Muscle of leg (tissue), 11 donors: ENCODE data around the gene LILRA1. TPM values are rescaled to one million over a fixed set of nuclear protein-coding genes. Genes with fewer than 3 reads are reported as not detected.
"Not testable (repeated sequence)": the region's sequence is repeated elsewhere in the genome, so short reads cannot be mapped to it uniquely, and the experiment has no call there.

Experiments
- DNase-seq: peaks from one replicate; pipeline ENCODE4 v3.0.0; 2013
- H3K27ac ChIP-seq: one replicate; pipeline ENCODE4 v1.5.1; 2013; ENCODE audit warnings: mild to moderate bottlenecking, low read length, control low read depth
- H3K27me3 ChIP-seq: one replicate; pipeline ENCODE4 v1.6.1; 2013; ENCODE audit warnings: low read length; ENCODE audit not compliant: control insufficient read depth, insufficient read depth
- H3K36me3 ChIP-seq: one replicate; pipeline ENCODE4 v1.6.1; 2013; ENCODE audit warnings: low read length; ENCODE audit not compliant: control insufficient read depth, insufficient read depth
- H3K4me1 ChIP-seq: one replicate; pipeline ENCODE4 v1.6.1; 2013; ENCODE audit warnings: low read length; ENCODE audit not compliant: control insufficient read depth, insufficient read depth
- H3K4me3 ChIP-seq: one replicate; pipeline ENCODE4 v1.5.1; 2013; ENCODE audit warnings: low read length, control low read depth
- H3K9me3 ChIP-seq: replicated peaks from 2 replicates; pipeline ENCODE4 v1.6.1; 2013; ENCODE audit warnings: low read depth, low read length; ENCODE audit not compliant: control insufficient read depth
- WGBS: methylation state at CpG from one replicate; pipeline ENCODE4 v1.1.5; 2013; ENCODE audit warnings: missing lambda C conversion rate; ENCODE audit not compliant: insufficient coverage; 5-methylcytosine and 5-hydroxymethylcytosine counted together
- polyA plus RNA-seq, 8 donors: library from polyadenylated mRNA; unstranded; fragments of 120-200 nt; gene quantifications; one replicate each; pipeline versions ENCODE4 v1.2.1 to v1.2.3, GENCODE V29; 2013; ENCODE audit warnings: inconsistent platforms in 1 of 8, low replicate concordance in 1 of 8; ENCODE audit not compliant: insufficient read length in 8 of 8, insufficient read depth in 1 of 8
- total RNA-seq: library from RNA; stranded (reverse); fragments of 120-200 nt; gene quantifications from one replicate; pipeline ENCODE4 v1.2.4, GENCODE V29; 2013

Gene LILRA1
- total and polyA plus RNA-seq, 9 donors, result 0.30 to 0.73 (median 0.41) TPM

GRCh38 chr19:54560881-54561385 is 32.5 kb upstream of the LILRA1 start:
- no peak overlapping the region for H3K4me3 ChIP-seq
- WGBS, result no CpG with 5 or more reads among the region's 11 CpGs
- no peaks in the 10 kb centered on the region for H3K27me3 ChIP-seq
- no peak overlapping the region for H3K27ac ChIP-seq
- H3K9me3 ChIP-seq, result no peaks in the 10 kb centered on the region
- H3K36me3 ChIP-seq, result no peaks in the 10 kb centered on the region
- H3K4me1 ChIP-seq, result no peaks in the 10 kb centered on the region
- DNase-seq, result no peak

DNA sequence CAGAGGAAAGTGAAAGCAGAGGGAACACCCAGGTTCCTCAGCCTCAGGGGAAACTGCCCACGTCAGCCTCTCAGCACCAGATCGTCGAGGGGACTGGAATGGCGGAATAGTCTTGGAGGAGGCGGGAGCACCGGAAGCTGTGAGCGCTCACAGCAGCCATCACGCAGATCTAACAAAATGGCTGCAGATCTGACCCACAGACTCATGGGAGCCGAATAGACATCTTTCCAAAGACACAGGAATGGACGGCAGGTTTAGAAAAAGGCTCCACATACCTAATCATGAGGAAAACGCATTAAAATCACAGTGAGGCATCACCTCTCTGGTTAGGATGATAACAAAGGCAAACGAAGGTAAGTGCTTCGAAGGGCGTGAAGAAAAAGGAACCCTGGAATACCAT is 31.6 kb upstream of the LILRA1 start:
- no peak overlapping the region for H3K4me3 ChIP-seq
- no peak for DNase-seq
- no peaks in the 10 kb centered on the region for H3K4me1 ChIP-seq
- no peaks in the 10 kb centered on the region for H3K27me3 ChIP-seq
- no peaks in the 10 kb centered on the region for H3K9me3 ChIP-seq
- WGBS, result 83% methylated on average over 9 of the region's 14 CpGs
- no peak overlapping the region for H3K27ac ChIP-seq
- H3K36me3 ChIP-seq, result no peaks in the 10 kb centered on the region

- not testable (repeated sequence) for H3K36me3 ChIP-seq, H3K27me3 ChIP-seq, H3K4me3 ChIP-seq, H3K27ac ChIP-seq, H3K4me1 ChIP-seq, DNase-seq, H3K9me3 ChIP-seq
- WGBS, result 89% methylated on average over 1 of the region's 6 CpGs
Measured at GRCh38 chr19:54563206-54563605, 30.2 kb upstream of the LILRA1 start.

DNA sequence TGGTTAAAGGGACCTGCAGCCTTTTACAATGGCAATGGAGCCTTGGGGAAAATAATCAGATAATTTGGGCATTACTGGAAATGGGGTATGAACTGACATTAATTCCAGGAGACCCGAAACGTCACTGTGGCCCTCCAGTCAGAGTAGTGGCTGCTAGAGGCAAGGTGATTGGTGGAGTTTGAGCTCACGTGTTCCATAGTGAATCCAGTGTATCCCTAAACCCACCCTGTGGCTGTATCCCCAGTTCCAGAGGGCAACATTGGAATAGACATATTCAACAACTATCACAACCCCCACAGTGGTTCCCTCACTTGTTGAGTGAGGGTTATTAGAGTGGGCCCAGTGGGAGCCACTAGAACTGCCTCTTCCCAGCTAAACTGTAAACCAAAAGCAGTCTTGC is 23.1 kb upstream of the LILRA1 start:
- WGBS, result 75% methylated on average over 2 of the region's 3 CpGs
- no peaks in the 10 kb centered on the region for H3K4me1 ChIP-seq

DNA sequence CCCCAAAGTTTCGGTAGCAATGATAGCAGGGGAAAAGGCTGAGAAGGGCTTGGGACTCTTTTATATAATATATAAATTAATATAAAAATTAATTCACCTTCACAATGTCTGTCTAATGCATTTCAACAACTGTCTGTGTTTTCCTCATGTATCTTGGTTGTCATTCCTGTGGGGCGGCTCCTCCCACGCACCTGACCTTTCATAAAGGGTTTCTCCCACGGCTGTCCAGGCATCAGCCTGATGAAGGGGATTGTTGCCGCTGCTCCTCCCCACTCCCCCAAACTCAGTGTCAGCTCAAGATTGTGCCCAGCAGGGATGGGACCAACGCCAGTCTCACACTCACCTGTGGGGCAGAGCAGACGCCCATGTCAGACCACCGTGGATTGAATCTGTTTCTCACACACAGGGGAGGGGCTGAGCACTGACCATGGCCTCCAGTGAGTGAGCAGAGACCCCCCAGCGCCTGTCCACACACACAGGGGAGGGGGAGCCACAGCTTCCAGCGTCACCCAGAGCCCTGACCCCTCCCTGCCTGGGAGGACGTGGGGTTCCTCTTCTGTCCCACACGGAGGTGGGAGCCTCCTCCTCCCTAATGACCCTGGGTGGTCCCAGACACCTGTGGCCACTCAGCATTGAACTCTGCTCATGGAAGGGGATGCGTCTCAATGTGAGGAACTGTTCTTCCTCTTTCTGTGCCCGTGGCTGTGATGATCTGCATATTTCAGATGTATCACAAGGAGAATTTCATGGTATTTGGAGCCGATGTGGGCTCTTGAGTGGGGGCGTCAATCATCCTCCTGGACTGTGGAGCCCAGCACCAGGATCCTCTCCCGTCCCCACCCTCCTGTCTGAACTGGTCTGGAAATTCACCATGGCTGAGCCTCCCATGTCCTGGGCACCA is 21.5 kb upstream of the LILRA1 start:
- WGBS, result 70% methylated on average over 8 of the region's 17 CpGs
- H3K4me3 ChIP-seq, result not testable (repeated sequence)

More for the DNA sequence above, 23.1 kb upstream of the LILRA1 start:
- Histone ChIP-seq H3K36me3 (no peaks in the 10 kb centered on the region), H3K4me3 (no peak overlapping the region), H3K27ac (no peak overlapping the region), H3K27me3 (no peaks in the 10 kb centered on the region), H3K9me3 (peaks cover 2% of the 10 kb centered on the region)
- no peak for DNase-seq

DNA sequence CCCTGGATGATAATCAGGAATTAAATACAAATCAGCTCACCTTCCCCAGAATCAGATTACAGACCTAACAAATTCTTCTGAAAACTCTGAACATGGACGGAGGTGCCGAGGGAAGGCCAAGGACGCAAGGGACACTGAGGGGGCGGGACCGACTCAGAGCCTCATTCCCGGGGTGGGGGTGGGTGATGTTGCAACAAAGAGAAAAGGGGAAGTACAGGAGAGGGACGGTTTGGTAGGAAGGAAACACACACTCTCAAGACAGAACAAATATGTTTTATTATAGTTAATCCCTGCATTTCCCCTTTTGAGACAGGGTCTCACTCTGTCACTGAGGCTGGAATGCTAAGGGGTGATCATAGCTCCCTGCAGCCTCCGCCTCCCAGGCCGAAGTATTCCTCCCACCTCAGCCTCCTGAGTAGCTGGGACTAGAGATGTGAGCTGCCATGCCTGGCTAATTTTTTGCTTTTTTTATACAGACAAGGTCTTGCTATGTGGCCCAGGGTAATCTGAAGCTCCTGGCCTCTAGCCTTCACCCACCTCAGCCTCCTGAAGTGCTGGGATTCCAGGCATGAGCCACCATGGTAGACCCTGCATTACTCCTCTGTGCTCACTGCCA is 20.6 kb upstream of the LILRA1 start:
- Histone ChIP-seq H3K4me3 (no peak overlapping the region), H3K36me3 (no peaks in the 10 kb centered on the region), H3K4me1 (no peaks in the 10 kb centered on the region), H3K9me3 (peaks cover 11% of the 10 kb centered on the region), H3K27ac (no peak overlapping the region), H3K27me3 (no peaks in the 10 kb centered on the region)
- no CpG with 5 or more reads among the region's 9 CpGs for WGBS
- DNase-seq, result peak; percentile 60

More for the DNA sequence above, 21.5 kb upstream of the LILRA1 start:
- H3K27ac ChIP-seq, H3K4me1 ChIP-seq, H3K27me3 ChIP-seq, H3K36me3 ChIP-seq: not testable (repeated sequence)
- H3K9me3 ChIP-seq, result peaks cover 10% of the 10 kb centered on the region
- peak; percentile 10 for DNase-seq

GRCh38 chr19:54573330-54573872 is 20.0 kb upstream of the LILRA1 start, which contains the start of gene LILRA2:
TSS of gene LILRA2 (plus strand) at chr19:54573790. CDS start at chr19:54573879, 89 bp downstream.
- DNase-seq, result no peak
- H3K4me3 ChIP-seq, result no peak within 1 kb of the TSS
- no peaks in the 10 kb centered on the region for H3K36me3 ChIP-seq
- 71% methylated on average over 8 of the region's 10 CpGs for WGBS
- H3K27ac ChIP-seq, result no peak within 1 kb of the TSS
- peaks cover 11% of the 10 kb centered on the region for H3K9me3 ChIP-seq
- no peaks in the 10 kb centered on the region for H3K4me1 ChIP-seq
- H3K27me3 ChIP-seq, result no peaks in the 10 kb centered on the region

DNA sequence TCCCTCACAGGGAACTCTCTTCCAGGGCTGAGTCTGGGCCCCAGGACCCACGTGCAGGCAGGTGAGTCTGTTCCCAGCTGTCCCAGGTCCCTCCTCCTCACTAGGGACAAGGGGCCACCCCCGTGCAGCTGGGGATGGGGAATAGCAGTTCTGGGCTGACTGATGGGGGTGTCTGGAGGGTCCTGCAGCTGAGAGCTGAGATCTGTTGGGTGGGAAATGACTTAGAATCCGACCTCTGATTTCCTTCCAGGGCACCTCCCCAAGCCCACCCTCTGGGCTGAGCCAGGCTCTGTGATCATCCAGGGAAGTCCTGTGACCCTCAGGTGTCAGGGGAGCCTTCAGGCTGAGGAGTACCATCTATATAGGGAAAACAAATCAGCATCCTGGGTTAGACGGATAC is 19.4 kb upstream of the LILRA1 start:
- Histone ChIP-seq H3K27me3 (no peaks in the 10 kb centered on the region), H3K27ac (no peak overlapping the region), H3K36me3 (no peaks in the 10 kb centered on the region), H3K9me3 (peaks cover 11% of the 10 kb centered on the region), H3K4me1 (no peaks in the 10 kb centered on the region), H3K4me3 (no peak overlapping the region)
- no peak for DNase-seq
- WGBS, result no CpG with 5 or more reads among the region's 4 CpGs

DNA sequence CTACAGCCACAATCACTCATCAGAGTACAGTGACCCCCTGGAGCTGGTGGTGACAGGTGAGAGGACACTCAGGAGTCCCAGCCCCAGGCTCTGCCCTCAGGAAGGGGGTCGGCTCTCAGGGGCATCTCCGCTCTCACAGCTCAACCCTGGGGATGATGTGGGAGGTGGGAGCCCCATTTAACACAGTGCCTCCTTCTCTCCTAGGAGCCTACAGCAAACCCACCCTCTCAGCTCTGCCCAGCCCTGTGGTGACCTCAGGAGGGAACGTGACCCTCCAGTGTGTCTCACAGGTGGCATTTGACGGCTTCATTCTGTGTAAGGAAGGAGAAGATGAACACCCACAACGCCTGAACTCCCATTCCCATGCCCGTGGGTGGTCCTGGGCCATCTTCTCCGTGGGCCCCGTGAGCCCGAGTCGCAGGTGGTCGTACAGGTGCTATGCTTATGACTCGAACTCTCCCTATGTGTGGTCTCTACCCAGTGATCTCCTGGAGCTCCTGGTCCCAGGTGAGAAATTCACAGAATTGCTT is 18.8 kb upstream of the LILRA1 start:
- no peak for DNase-seq
- Histone ChIP-seq H3K4me1 (no peaks in the 10 kb centered on the region), H3K36me3 (no peaks in the 10 kb centered on the region), H3K27ac (no peak overlapping the region), H3K27me3 (no peaks in the 10 kb centered on the region), H3K4me3 (no peak overlapping the region), H3K9me3 (peaks cover 11% of the 10 kb centered on the region)
- 88% methylated on average over 7 of the region's 12 CpGs for whole genome bisulfite sequencing

- DNase-seq, H3K27me3 ChIP-seq, H3K4me3 ChIP-seq, H3K36me3 ChIP-seq, H3K27ac ChIP-seq, H3K4me1 ChIP-seq: not testable (repeated sequence)
- peaks cover 11% of the 10 kb centered on the region for H3K9me3 ChIP-seq
- WGBS, result 79% methylated on average over 5 of the region's 9 CpGs
Measured at GRCh38 chr19:54575205-54575604, 18.2 kb upstream of the LILRA1 start.
